ENCODE measurements around the gene DYSF.

The DYSF gene

DNA sequence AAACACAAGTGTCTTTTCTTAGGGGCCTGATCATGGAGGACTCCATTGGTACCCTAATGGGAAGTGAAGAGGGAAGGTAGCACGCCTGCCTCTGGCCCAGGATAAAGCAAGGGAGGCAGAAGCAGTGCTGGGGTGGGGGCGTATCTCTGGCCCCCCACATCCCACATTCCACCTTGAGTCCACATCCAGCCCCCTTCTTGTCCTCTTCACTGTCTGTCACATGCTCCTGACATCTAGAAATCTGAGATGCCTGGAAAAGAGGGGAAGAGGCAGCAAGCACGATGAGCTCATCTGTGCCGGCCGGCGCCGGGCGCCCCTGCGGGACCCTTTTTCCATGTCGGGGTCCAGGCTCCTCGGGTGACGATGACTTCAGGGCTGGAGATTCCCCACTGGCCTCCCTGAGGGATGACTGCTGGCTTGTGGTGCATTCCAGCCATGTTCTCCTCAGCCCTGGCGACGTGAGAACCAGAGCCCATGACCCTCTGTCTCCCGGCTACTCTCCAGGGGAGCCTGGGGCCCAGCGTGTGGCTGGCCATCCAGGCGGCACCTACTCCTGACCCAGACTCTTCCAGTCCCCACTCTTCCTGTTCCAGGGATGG lies 277.5 kb downstream of the DYSF start:
- no peaks in the 10 kb centered on the region for H3K79me2 ChIP-seq (ENCODE audit: insufficient read depth, low read depth)
- H3K27me3 ChIP-seq (ENCODE audit: insufficient read depth, low read depth), result no peaks in the 10 kb centered on the region

GRCh38 chr2:71734620-71735019 lies 281.3 kb downstream of the DYSF start:
- Histone ChIP-seq H3K4me2 (no peak overlapping the region), H3K9ac (no peak overlapping the region), H3K27ac (no peak overlapping the region), H3K27me3 (ENCODE audit: insufficient read depth, low read depth) (no peaks in the 10 kb centered on the region), H4K20me1 (ENCODE audit: insufficient read depth) (no peaks in the 10 kb centered on the region), H3K36me3 (ENCODE audit: insufficient read depth) (no peaks in the 10 kb centered on the region), H2AFZ (ENCODE audit: low read depth) (no peak overlapping the region), H3K79me2 (ENCODE audit: insufficient read depth, low read depth) (no peaks in the 10 kb centered on the region), H3K4me3 (IDR thresholded peaks at IDR 0.05; ENCODE audit: insufficient read depth, low read depth, low read length) (no peak overlapping the region), H3K4me1 (ENCODE audit: low read depth, poor library complexity, severe bottlenecking) (no peaks in the 10 kb centered on the region)
- TF ChIP-seq, protein P1, sequence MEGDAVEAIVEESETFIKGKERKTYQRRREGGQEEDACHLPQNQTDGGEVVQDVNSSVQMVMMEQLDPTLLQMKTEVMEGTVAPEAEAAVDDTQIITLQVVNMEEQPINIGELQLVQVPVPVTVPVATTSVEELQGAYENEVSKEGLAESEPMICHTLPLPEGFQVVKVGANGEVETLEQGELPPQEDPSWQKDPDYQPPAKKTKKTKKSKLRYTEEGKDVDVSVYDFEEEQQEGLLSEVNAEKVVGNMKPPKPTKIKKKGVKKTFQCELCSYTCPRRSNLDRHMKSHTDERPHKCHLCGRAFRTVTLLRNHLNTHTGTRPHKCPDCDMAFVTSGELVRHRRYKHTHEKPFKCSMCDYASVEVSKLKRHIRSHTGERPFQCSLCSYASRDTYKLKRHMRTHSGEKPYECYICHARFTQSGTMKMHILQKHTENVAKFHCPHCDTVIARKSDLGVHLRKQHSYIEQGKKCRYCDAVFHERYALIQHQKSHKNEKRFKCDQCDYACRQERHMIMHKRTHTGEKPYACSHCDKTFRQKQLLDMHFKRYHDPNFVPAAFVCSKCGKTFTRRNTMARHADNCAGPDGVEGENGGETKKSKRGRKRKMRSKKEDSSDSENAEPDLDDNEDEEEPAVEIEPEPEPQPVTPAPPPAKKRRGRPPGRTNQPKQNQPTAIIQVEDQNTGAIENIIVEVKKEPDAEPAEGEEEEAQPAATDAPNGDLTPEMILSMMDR (conservative IDR thresholded peaks at IDR 0.05; ENCODE audit: low read depth, low read length), result no peak

More for the DNA sequence above, 277.5 kb downstream of the DYSF start:
- TF ChIP-seq, protein P1 (conservative IDR thresholded peaks at IDR 0.05; ENCODE audit: low read depth, low read length), result no peak
- no peak overlapping the region for H3K9ac ChIP-seq
- H4K20me1 ChIP-seq (ENCODE audit: insufficient read depth), result no peaks in the 10 kb centered on the region
- no peak overlapping the region for H3K27ac ChIP-seq
- H3K4me1 ChIP-seq (ENCODE audit: low read depth, poor library complexity, severe bottlenecking), result no peaks in the 10 kb centered on the region
- H3K36me3 ChIP-seq (ENCODE audit: insufficient read depth), result no peaks in the 10 kb centered on the region
- H3K4me2 ChIP-seq, result no peak overlapping the region
- H3K4me3 ChIP-seq (IDR thresholded peaks at IDR 0.05; ENCODE audit: insufficient read depth, low read depth, low read length), result no peak overlapping the region
- H2AFZ ChIP-seq (ENCODE audit: low read depth), result no peak overlapping the region

DNA sequence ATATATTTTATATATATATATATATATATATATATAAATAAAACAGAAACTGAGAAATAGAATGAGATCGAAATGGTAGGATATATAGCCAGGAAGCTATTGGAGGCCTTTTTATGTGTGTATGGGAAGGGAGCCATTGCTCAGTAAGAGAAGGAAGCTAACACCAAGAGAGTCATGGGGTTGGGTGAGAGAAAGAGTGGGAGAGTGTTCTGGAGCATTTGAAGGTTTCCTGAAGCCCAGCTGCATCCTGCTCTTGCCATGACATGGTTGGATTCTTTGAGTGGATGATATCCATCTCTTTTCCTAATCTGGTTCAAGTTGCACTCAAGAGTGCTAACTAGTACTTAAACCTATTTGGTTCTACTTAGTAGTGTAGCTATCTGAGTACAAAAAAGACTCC lies 282.3 kb downstream of the DYSF start:
- TF ChIP-seq, protein P1 (conservative IDR thresholded peaks at IDR 0.05; ENCODE audit: low read depth, low read length), result no peak
- no peak overlapping the region for H2AFZ ChIP-seq (ENCODE audit: low read depth)
- no peaks in the 10 kb centered on the region for H4K20me1 ChIP-seq (ENCODE audit: insufficient read depth)
- H3K9ac ChIP-seq, result no peak overlapping the region
- H3K27me3 ChIP-seq (ENCODE audit: insufficient read depth, low read depth), result no peaks in the 10 kb centered on the region
- H3K36me3 ChIP-seq (ENCODE audit: insufficient read depth), result no peaks in the 10 kb centered on the region
- H3K4me2 ChIP-seq, result no peak overlapping the region
- no peak overlapping the region for H3K4me3 ChIP-seq (IDR thresholded peaks at IDR 0.05; ENCODE audit: insufficient read depth, low read depth, low read length)
- no peaks in the 10 kb centered on the region for H3K79me2 ChIP-seq (ENCODE audit: insufficient read depth, low read depth)
- no peaks in the 10 kb centered on the region for H3K4me1 ChIP-seq (ENCODE audit: low read depth, poor library complexity, severe bottlenecking)
- no peak overlapping the region for H3K27ac ChIP-seq
